ENCODE data around the gene UBE4B. TPM values are rescaled to one million over a fixed set of nuclear protein-coding genes. Genes with fewer than 3 reads are reported as not detected.

UBE4B gene
- total and polyA plus RNA-seq, 4 donors: 7.5 to 25.5 (median 16.6) TPM

- no peaks in the 10 kb centered on the region for H3K27me3 ChIP-seq (ENCODE audit: control insufficient read depth in 4 of 4, insufficient read depth in 4 of 4, low read length in 3 of 4)
- H3K4me1 ChIP-seq (ENCODE audit: control insufficient read depth in 4 of 4, insufficient read depth in 4 of 4, low read length in 3 of 4): no peaks in the 10 kb centered on the region
- H3K36me3 ChIP-seq (ENCODE audit: control insufficient read depth in 4 of 4, insufficient read depth in 3 of 4, low read depth in 1 of 4, low read length in 3 of 4): peaks cover 10 to 27% (median 26%) of the 10 kb centered on the region in 4 donors
- no peak overlapping the region for H3K27ac ChIP-seq (ENCODE audit: low read depth in 1 of 2, low read length in 2 of 2)
- TF ChIP-seq ATF3 (IDR thresholded peaks at IDR 0.05) (no peak), NR2F2 (IDR thresholded peaks at IDR 0.05) (no peak), ZBTB33 (IDR thresholded peaks at IDR 0.05) (no peak), FOXA1 (IDR thresholded peaks at IDR 0.05) (no peak), REST (IDR thresholded peaks at IDR 0.05) (no peak), RAD21 (IDR thresholded peaks at IDR 0.05) (no peak), RXRA (IDR thresholded peaks at IDR 0.05) (no peak), JUND (IDR thresholded peaks at IDR 0.05) (no peak), SP1 (IDR thresholded peaks at IDR 0.05) (no peak), HNF4A (conservative IDR thresholded peaks at IDR 0.05) (no peak), FOXA2 (IDR thresholded peaks at IDR 0.05) (no peak), YY1 (IDR thresholded peaks at IDR 0.05) (no peak), GABPA (IDR thresholded peaks at IDR 0.05 in 1 of 2, conservative IDR thresholded peaks at IDR 0.05 in 1 of 2) (no peak)
- DNase-seq (ENCODE audit: low spot score): no peak
- no peak overlapping the region for H3K4me3 ChIP-seq (ENCODE audit: low read depth in 1 of 3, low read length in 3 of 3)
- H3K9ac ChIP-seq (ENCODE audit: low read depth in 1 of 2, low read length in 2 of 2): no peak overlapping the region
- no peaks in the 10 kb centered on the region for H3K9me3 ChIP-seq (ENCODE audit: control insufficient read depth in 4 of 4, low read length in 3 of 4)
- 96% methylated on average over 23 of the region's 23 CpGs for WGBS
Observed at GRCh38 chr1:10179406-10180091, 146.8 kb downstream of the UBE4B start.

GRCh38 chr1:10181154-10181553 is 148.4 kb downstream of the UBE4B start:
- no peak overlapping the region for H3K27ac ChIP-seq (ENCODE audit: low read depth in 1 of 2, low read length in 2 of 2)
- no peaks in the 10 kb centered on the region for H3K27me3 ChIP-seq (ENCODE audit: control insufficient read depth in 4 of 4, insufficient read depth in 4 of 4, low read length in 3 of 4)
- H3K36me3 ChIP-seq (ENCODE audit: control insufficient read depth in 4 of 4, insufficient read depth in 3 of 4, low read depth in 1 of 4, low read length in 3 of 4): peaks cover 6 to 26% (median 25%) of the 10 kb centered on the region in 4 donors
- no peak overlapping the region for H3K4me3 ChIP-seq (ENCODE audit: low read depth in 1 of 3, low read length in 3 of 3)
- H3K9ac ChIP-seq (ENCODE audit: low read depth in 1 of 2, low read length in 2 of 2): no peak overlapping the region
- DNase-seq (ENCODE audit: low spot score): no peak
- H3K9me3 ChIP-seq (ENCODE audit: control insufficient read depth in 4 of 4, low read length in 3 of 4): no peaks in the 10 kb centered on the region
- TF ChIP-seq FOXA2 (IDR thresholded peaks at IDR 0.05) (no peak), HNF4G (IDR thresholded peaks at IDR 0.05) (no peak), ATF3 (IDR thresholded peaks at IDR 0.05) (no peak), SP1 (IDR thresholded peaks at IDR 0.05) (no peak), NR2F2 (IDR thresholded peaks at IDR 0.05) (no peak), TAF1 (conservative IDR thresholded peaks at IDR 0.05) (no peak), MAX (IDR thresholded peaks at IDR 0.05) (no peak), CTCF (IDR thresholded peaks at IDR 0.05; ENCODE audit: low read depth, low read length, missing input control) (no peak), REST (IDR thresholded peaks at IDR 0.05) (no peak), RAD21 (IDR thresholded peaks at IDR 0.05) (no peak), FOXA1 (IDR thresholded peaks at IDR 0.05) (no peak), EGR1 (IDR thresholded peaks at IDR 0.05; ENCODE audit: low read depth in 2 of 2) (no peak), RXRA (IDR thresholded peaks at IDR 0.05) (no peak)
- no peaks in the 10 kb centered on the region for H3K4me1 ChIP-seq (ENCODE audit: control insufficient read depth in 4 of 4, insufficient read depth in 4 of 4, low read length in 3 of 4)
- 92% methylated on average over 7 of the region's 7 CpGs for WGBS
